ENCODE data around the gene TPSAB1.
"Not testable (repeated sequence)": the region's sequence is repeated elsewhere in the genome, so short reads cannot be mapped to it uniquely, and the experiment has no call there.

TPSAB1 gene

GRCh38 chr16:1223355-1224214 is 16.9 kb upstream of the TPSAB1 start:
- no peaks in the 10 kb centered on the region for H3K36me3 Mint-ChIP-seq (ENCODE audit: insufficient read depth)
- H3K9me3 Mint-ChIP-seq = no peaks in the 10 kb centered on the region
- H3K4me1 Mint-ChIP-seq (ENCODE audit: low read depth in 2 of 2) = peaks cover 0 to 1% of the 10 kb centered on the region in 2 donors
- no peak overlapping the region for H3K27ac Mint-ChIP-seq
- H3K4me3 Mint-ChIP-seq = no peak overlapping the region
- H3K27me3 Mint-ChIP-seq = peaks cover 10 to 25% of the 10 kb centered on the region in 2 donors
- no peak for DNase-seq
- no peak for ATAC-seq (replicated peaks)

- no peaks in the 10 kb centered on the region for H3K9me3 Mint-ChIP-seq
These were observed 15.9 kb upstream of the TPSAB1 start for GRCh38 chr16:1224558-1224957.

GRCh38 chr16:1225051-1225451 is 15.5 kb upstream of the TPSAB1 start, which contains the start of gene TPSG1:
TPSG1 (minus strand) TSS chr16:1225268; CDS start chr16:1225252, 16 bp downstream.
- no peak for DNase-seq
- ATAC-seq (replicated peaks) = no peak
- Mint-ChIP-seq H3K4me3 (no peak within 1 kb of the TSS), H3K9me3 (no peaks in the 10 kb centered on the region), H3K27me3 (peaks cover 10 to 25% of the 10 kb centered on the region in 2 donors), H3K27ac (no peak within 1 kb of the TSS), H3K4me1 (ENCODE audit: low read depth in 2 of 2) (peaks cover 0 to 1% of the 10 kb centered on the region in 2 donors), H3K36me3 (ENCODE audit: insufficient read depth) (no peaks in the 10 kb centered on the region)

More at GRCh38 chr16:1224558-1224957, 15.9 kb upstream of the TPSAB1 start:
- no peaks in the 10 kb centered on the region for H3K36me3 Mint-ChIP-seq (ENCODE audit: insufficient read depth)
- ATAC-seq (replicated peaks) (no peak), DNase-seq (no peak)
- H3K27ac Mint-ChIP-seq = no peak overlapping the region
- H3K27me3 Mint-ChIP-seq = peaks cover 10 to 25% of the 10 kb centered on the region in 2 donors
- H3K4me3 Mint-ChIP-seq = no peak overlapping the region
- peaks cover 0 to 1% of the 10 kb centered on the region in 2 donors for H3K4me1 Mint-ChIP-seq (ENCODE audit: low read depth in 2 of 2)

- ATAC-seq (replicated peaks); H3K9me3 Mint-ChIP-seq; DNase-seq; H3K36me3 Mint-ChIP-seq (ENCODE audit: insufficient read depth); H3K4me1 Mint-ChIP-seq (ENCODE audit: low read depth in 2 of 2); H3K4me3 Mint-ChIP-seq; H3K27ac Mint-ChIP-seq: not testable (repeated sequence)
- H3K27me3 Mint-ChIP-seq = peaks cover 10 to 25% of the 10 kb centered on the region in 2 donors
These were observed 14.7 kb upstream of the TPSAB1 start for GRCh38 chr16:1225728-1226311.

GRCh38 chr16:1226692-1227091 is 13.8 kb upstream of the TPSAB1 start:
- H3K9me3 Mint-ChIP-seq; ATAC-seq (replicated peaks); H3K27ac Mint-ChIP-seq; H3K4me3 Mint-ChIP-seq; H3K36me3 Mint-ChIP-seq (ENCODE audit: insufficient read depth); H3K4me1 Mint-ChIP-seq (ENCODE audit: low read depth in 2 of 2); DNase-seq: not testable (repeated sequence)
- peaks cover 10 to 20% of the 10 kb centered on the region in 2 donors for H3K27me3 Mint-ChIP-seq

- H3K4me1 Mint-ChIP-seq (ENCODE audit: low read depth in 2 of 2); H3K4me3 Mint-ChIP-seq; H3K36me3 Mint-ChIP-seq (ENCODE audit: insufficient read depth); H3K9me3 Mint-ChIP-seq; ATAC-seq (replicated peaks); DNase-seq; H3K27ac Mint-ChIP-seq: not testable (repeated sequence)
- peaks cover 10 to 16% of the 10 kb centered on the region in 2 donors for H3K27me3 Mint-ChIP-seq
These were observed 12.3 kb upstream of the TPSAB1 start for GRCh38 chr16:1228227-1228626.

GRCh38 chr16:1229476-1229875 is 11.0 kb upstream of the TPSAB1 start:
- not testable (repeated sequence) for H3K4me1 Mint-ChIP-seq (ENCODE audit: low read depth in 2 of 2); H3K36me3 Mint-ChIP-seq (ENCODE audit: insufficient read depth); H3K27ac Mint-ChIP-seq; ATAC-seq (replicated peaks); H3K9me3 Mint-ChIP-seq; H3K4me3 Mint-ChIP-seq; DNase-seq; H3K27me3 Mint-ChIP-seq

GRCh38 chr16:1230084-1230470 is 10.4 kb upstream of the TPSAB1 start, which contains the start of gene TPSB2:
TPSB2 (minus strand) TSS chr16:1230184; CDS start chr16:1229951, 233 bp downstream.
- not testable (repeated sequence) for H3K4me1 Mint-ChIP-seq (ENCODE audit: low read depth in 2 of 2); ATAC-seq (replicated peaks); H3K36me3 Mint-ChIP-seq (ENCODE audit: insufficient read depth); DNase-seq; H3K9me3 Mint-ChIP-seq; H3K4me3 Mint-ChIP-seq; H3K27me3 Mint-ChIP-seq; H3K27ac Mint-ChIP-seq

- not testable (repeated sequence) for H3K4me1 Mint-ChIP-seq (ENCODE audit: low read depth in 2 of 2); H3K36me3 Mint-ChIP-seq (ENCODE audit: insufficient read depth); DNase-seq; H3K4me3 Mint-ChIP-seq; H3K27me3 Mint-ChIP-seq; H3K27ac Mint-ChIP-seq; H3K9me3 Mint-ChIP-seq; ATAC-seq (replicated peaks)
These were observed 9.9 kb upstream of the TPSAB1 start for GRCh38 chr16:1230471-1231212.

- not testable (repeated sequence) for DNase-seq; ATAC-seq (replicated peaks); H3K9me3 Mint-ChIP-seq; H3K27me3 Mint-ChIP-seq; H3K36me3 Mint-ChIP-seq (ENCODE audit: insufficient read depth); H3K4me1 Mint-ChIP-seq (ENCODE audit: low read depth in 2 of 2); H3K27ac Mint-ChIP-seq; H3K4me3 Mint-ChIP-seq
These were observed 9.2 kb upstream of the TPSAB1 start for GRCh38 chr16:1231301-1231700.

GRCh38 chr16:1232049-1232748 is 8.3 kb upstream of the TPSAB1 start:
- not testable (repeated sequence) for ATAC-seq (replicated peaks); H3K9me3 Mint-ChIP-seq; H3K27ac Mint-ChIP-seq; DNase-seq; H3K4me1 Mint-ChIP-seq (ENCODE audit: low read depth in 2 of 2); H3K4me3 Mint-ChIP-seq; H3K36me3 Mint-ChIP-seq (ENCODE audit: insufficient read depth); H3K27me3 Mint-ChIP-seq

- H3K27me3 Mint-ChIP-seq; H3K36me3 Mint-ChIP-seq (ENCODE audit: insufficient read depth); H3K4me1 Mint-ChIP-seq (ENCODE audit: low read depth in 2 of 2); H3K9me3 Mint-ChIP-seq; DNase-seq; H3K27ac Mint-ChIP-seq; H3K4me3 Mint-ChIP-seq: not testable (repeated sequence)
- ATAC-seq (replicated peaks) = peak; percentile 84
These were observed 3.8 kb upstream of the TPSAB1 start for GRCh38 chr16:1236659-1237058.

- H3K27me3 Mint-ChIP-seq = peaks cover 0 to 8% of the 10 kb centered on the region in 2 donors
- no peaks in the 10 kb centered on the region for H3K36me3 Mint-ChIP-seq (ENCODE audit: insufficient read depth)
- DNase-seq (no peak), ATAC-seq (replicated peaks) (no peak)
- no peak overlapping the region for H3K4me3 Mint-ChIP-seq
- H3K9me3 Mint-ChIP-seq = no peaks in the 10 kb centered on the region
- H3K4me1 Mint-ChIP-seq (ENCODE audit: low read depth in 2 of 2) = peaks cover 0 to 5% of the 10 kb centered on the region in 2 donors
- no peak overlapping the region for H3K27ac Mint-ChIP-seq
These were observed 2.5 kb upstream of the TPSAB1 start for GRCh38 chr16:1237990-1238389.

Measured in effector memory CD8-positive, alpha-beta T cell (primary cell).